SK-N-SH (cell line): ENCODE measurements around the gene MT2A.

Experiments
- ELF1 ChIP-seq: IDR thresholded peaks from 2 replicates; pipeline ENCODE4 v1.4.0; 2012
- FOSL2 ChIP-seq: IDR thresholded peaks from 2 replicates; pipeline ENCODE4 v1.4.0; 2012; ENCODE audit warnings: low read depth, mild to moderate bottlenecking, moderate library complexity, borderline replicate concordance
- NRF1 ChIP-seq: IDR thresholded peaks from 2 replicates; pipeline ENCODE4 v1.6.1; 2012; ENCODE audit warnings: low read depth, mild to moderate bottlenecking, low read length
- RFX5 ChIP-seq: IDR thresholded peaks from 2 replicates; pipeline ENCODE4 v1.6.1; 2012; ENCODE audit warnings: mild to moderate bottlenecking, improper control_type of control experiment, low read length
- TF ChIP-seq, protein P1 (sequence below): fragments of 200-600 bp; sonication (generic); IDR thresholded peaks from 2 replicates; pipeline ENCODE4 v1.6.1; 2017; ENCODE audit warnings: antibody characterized with exemption, mild to moderate bottlenecking, moderate library complexity
- TF ChIP-seq, protein P2 (sequence below): IDR thresholded peaks from 2 replicates; pipeline ENCODE4 v1.4.0; 2012; ENCODE audit warnings: low read depth, borderline replicate concordance
- TF ChIP-seq, protein P3 (sequence below): fragments of 150-350 bp; IDR thresholded peaks from 2 replicates; pipeline ENCODE4 v1.6.1; 2017; ENCODE audit warnings: antibody characterized with exemption, low read length, low read depth, borderline replicate concordance
- TF ChIP-seq, protein P4 (sequence below): fragments of 150-350 bp; IDR thresholded peaks from 2 replicates; pipeline ENCODE4 v1.6.1; 2016; ENCODE audit warnings: mild to moderate bottlenecking, low read depth, low read length
- TF ChIP-seq, protein P5 (sequence below): IDR thresholded peaks from 2 replicates; pipeline ENCODE4; 2012
- TF ChIP-seq, protein P6 (sequence below): IDR thresholded peaks from 2 replicates; pipeline ENCODE4 v1.4.0; 2012; ENCODE audit warnings: low read depth

DNA sequence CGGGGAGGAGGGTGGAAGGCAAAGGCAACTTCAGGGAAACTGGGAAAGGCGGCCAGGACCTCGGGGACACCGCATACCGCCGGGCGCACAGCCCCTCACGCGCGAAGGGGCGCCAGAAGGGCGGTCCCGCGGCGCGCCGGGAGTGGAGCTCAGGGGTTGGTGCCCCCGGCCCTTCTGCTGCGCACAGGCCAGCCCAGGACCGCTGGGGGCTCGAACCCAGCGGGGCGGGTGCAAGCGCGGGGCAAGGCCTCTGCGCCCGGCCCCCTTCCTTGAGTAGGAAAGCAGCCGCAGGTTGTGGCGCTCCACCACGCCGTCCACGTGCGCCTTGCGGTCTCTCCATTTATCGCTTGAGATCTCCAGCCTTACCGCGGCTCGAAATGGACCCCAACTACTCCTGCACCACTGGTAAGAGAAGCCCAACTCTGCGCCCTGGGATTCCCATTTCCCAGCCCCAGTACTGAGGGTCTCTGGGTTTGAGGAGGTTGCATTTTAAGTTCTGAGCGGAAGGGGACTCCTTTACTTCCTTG is 27.1 kb downstream of the MT2A start:
- TF ChIP-seq NRF1 (no peak), RFX5 (no peak), ELF1 (no peak), FOSL2 (no peak)
- TF ChIP-seq, protein P1, sequence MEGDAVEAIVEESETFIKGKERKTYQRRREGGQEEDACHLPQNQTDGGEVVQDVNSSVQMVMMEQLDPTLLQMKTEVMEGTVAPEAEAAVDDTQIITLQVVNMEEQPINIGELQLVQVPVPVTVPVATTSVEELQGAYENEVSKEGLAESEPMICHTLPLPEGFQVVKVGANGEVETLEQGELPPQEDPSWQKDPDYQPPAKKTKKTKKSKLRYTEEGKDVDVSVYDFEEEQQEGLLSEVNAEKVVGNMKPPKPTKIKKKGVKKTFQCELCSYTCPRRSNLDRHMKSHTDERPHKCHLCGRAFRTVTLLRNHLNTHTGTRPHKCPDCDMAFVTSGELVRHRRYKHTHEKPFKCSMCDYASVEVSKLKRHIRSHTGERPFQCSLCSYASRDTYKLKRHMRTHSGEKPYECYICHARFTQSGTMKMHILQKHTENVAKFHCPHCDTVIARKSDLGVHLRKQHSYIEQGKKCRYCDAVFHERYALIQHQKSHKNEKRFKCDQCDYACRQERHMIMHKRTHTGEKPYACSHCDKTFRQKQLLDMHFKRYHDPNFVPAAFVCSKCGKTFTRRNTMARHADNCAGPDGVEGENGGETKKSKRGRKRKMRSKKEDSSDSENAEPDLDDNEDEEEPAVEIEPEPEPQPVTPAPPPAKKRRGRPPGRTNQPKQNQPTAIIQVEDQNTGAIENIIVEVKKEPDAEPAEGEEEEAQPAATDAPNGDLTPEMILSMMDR = no peak
- TF ChIP-seq, protein P2, sequence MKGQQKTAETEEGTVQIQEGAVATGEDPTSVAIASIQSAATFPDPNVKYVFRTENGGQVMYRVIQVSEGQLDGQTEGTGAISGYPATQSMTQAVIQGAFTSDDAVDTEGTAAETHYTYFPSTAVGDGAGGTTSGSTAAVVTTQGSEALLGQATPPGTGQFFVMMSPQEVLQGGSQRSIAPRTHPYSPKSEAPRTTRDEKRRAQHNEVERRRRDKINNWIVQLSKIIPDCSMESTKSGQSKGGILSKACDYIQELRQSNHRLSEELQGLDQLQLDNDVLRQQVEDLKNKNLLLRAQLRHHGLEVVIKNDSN = no peak
- TF ChIP-seq, protein P3, sequence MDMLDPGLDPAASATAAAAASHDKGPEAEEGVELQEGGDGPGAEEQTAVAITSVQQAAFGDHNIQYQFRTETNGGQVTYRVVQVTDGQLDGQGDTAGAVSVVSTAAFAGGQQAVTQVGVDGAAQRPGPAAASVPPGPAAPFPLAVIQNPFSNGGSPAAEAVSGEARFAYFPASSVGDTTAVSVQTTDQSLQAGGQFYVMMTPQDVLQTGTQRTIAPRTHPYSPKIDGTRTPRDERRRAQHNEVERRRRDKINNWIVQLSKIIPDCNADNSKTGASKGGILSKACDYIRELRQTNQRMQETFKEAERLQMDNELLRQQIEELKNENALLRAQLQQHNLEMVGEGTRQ = no peak
- TF ChIP-seq, protein P4, sequence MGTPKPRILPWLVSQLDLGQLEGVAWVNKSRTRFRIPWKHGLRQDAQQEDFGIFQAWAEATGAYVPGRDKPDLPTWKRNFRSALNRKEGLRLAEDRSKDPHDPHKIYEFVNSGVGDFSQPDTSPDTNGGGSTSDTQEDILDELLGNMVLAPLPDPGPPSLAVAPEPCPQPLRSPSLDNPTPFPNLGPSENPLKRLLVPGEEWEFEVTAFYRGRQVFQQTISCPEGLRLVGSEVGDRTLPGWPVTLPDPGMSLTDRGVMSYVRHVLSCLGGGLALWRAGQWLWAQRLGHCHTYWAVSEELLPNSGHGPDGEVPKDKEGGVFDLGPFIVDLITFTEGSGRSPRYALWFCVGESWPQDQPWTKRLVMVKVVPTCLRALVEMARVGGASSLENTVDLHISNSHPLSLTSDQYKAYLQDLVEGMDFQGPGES = no peak
- TF ChIP-seq, protein P5, sequence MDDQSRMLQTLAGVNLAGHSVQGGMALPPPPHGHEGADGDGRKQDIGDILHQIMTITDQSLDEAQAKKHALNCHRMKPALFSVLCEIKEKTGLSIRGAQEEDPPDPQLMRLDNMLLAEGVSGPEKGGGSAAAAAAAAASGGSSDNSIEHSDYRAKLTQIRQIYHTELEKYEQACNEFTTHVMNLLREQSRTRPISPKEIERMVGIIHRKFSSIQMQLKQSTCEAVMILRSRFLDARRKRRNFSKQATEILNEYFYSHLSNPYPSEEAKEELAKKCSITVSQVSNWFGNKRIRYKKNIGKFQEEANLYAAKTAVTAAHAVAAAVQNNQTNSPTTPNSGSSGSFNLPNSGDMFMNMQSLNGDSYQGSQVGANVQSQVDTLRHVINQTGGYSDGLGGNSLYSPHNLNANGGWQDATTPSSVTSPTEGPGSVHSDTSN = no peak
- TF ChIP-seq, protein P6, sequence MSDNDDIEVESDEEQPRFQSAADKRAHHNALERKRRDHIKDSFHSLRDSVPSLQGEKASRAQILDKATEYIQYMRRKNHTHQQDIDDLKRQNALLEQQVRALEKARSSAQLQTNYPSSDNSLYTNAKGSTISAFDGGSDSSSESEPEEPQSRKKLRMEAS = no peak
